Measurements from ENCODE around the gene DLGAP4. TPM values are rescaled to one million over a fixed set of nuclear protein-coding genes. Genes with fewer than 3 reads are reported as not detected.

The DLGAP4 gene
- total RNA-seq, 1 donor from 2014 or later = 38.1 TPM

- intact Hi-C loops (cut with micrococcal nuclease) = no loop called here
- DNase-seq (no peak), ATAC-seq (no peak)
These were observed 125.5 kb downstream of the DLGAP4 start for GRCh38 chr20:36431604-36432003.

GRCh38 chr20:36432096-36432495 lies 126.0 kb downstream of the DLGAP4 start:
- no peak for ATAC-seq
- no peak for DNase-seq
- intact Hi-C loops (cut with micrococcal nuclease) = no loop called here

GRCh38 chr20:36434383-36434782 lies 128.2 kb downstream of the DLGAP4 start:
- ATAC-seq (no peak), DNase-seq (no peak)
- intact Hi-C loops (cut with micrococcal nuclease) = no loop called here

GRCh38 chr20:36435124-36435523 lies 129.0 kb downstream of the DLGAP4 start:
- intact Hi-C loops (cut with micrococcal nuclease) = no loop called here
- no peak for ATAC-seq
- no peak for DNase-seq

- ATAC-seq (peak; percentile 72), DNase-seq (peak; percentile 81)
- intact Hi-C loops (cut with micrococcal nuclease) = no loop called here
These were observed 129.7 kb downstream of the DLGAP4 start for GRCh38 chr20:36435592-36436541.

GRCh38 chr20:36439040-36439730 lies 133.0 kb downstream of the DLGAP4 start:
- intact Hi-C loops (cut with micrococcal nuclease) = no loop called here
- ATAC-seq (peak; percentile 66), DNase-seq (peak; percentile 75)

- DNase-seq (no peak), ATAC-seq (no peak)
- intact Hi-C loops (cut with micrococcal nuclease) = no loop called here
These were observed 133.6 kb downstream of the DLGAP4 start for GRCh38 chr20:36439731-36440072.

GRCh38 chr20:36440370-36441026 lies 134.4 kb downstream of the DLGAP4 start:
- DNase-seq (peak; percentile 17), ATAC-seq (no peak)
- intact Hi-C loops (cut with micrococcal nuclease) = no loop called here

GRCh38 chr20:36441027-36441414 lies 134.9 kb downstream of the DLGAP4 start:
- intact Hi-C loops (cut with micrococcal nuclease) = no loop called here
- ATAC-seq (no peak), DNase-seq (no peak)

GRCh38 chr20:36441416-36441815 lies 135.3 kb downstream of the DLGAP4 start:
- intact Hi-C loops (cut with micrococcal nuclease) = no loop called here
- no peak for ATAC-seq
- DNase-seq = no peak

- no peak for DNase-seq
- ATAC-seq = no peak
- intact Hi-C loops (cut with micrococcal nuclease) = no loop called here
These were observed 139.7 kb downstream of the DLGAP4 start for GRCh38 chr20:36445847-36446246.

GRCh38 chr20:36446557-36446956 lies 140.4 kb downstream of the DLGAP4 start:
- intact Hi-C loops (cut with micrococcal nuclease) = no loop called here
- DNase-seq (no peak), ATAC-seq (no peak)

- no peak for DNase-seq
- intact Hi-C loops (cut with micrococcal nuclease) = no loop called here
- ATAC-seq = no peak
These were observed 141.0 kb downstream of the DLGAP4 start for GRCh38 chr20:36447101-36447500.

GRCh38 chr20:36449663-36450062 lies 143.5 kb downstream of the DLGAP4 start:
- ATAC-seq (no peak), DNase-seq (no peak)
- intact Hi-C loops (cut with micrococcal nuclease) = no loop called here

GRCh38 chr20:36454332-36454697 lies 148.2 kb downstream of the DLGAP4 start:
- ATAC-seq = no peak
- intact Hi-C loops (cut with micrococcal nuclease) = no loop called here
- no peak for DNase-seq

GRCh38 chr20:36454698-36455427 lies 148.7 kb downstream of the DLGAP4 start:
- ATAC-seq (peak; percentile 86), DNase-seq (peak; percentile 55)
- intact Hi-C loops (cut with micrococcal nuclease) = no loop called here

GRCh38 chr20:36455972-36456625 lies 150.0 kb downstream of the DLGAP4 start:
- intact Hi-C loops (cut with micrococcal nuclease) = no loop called here
- no peak for DNase-seq
- ATAC-seq = no peak

GRCh38 chr20:36460648-36461599 lies 154.8 kb downstream of the DLGAP4 start:
- intact Hi-C loops (cut with micrococcal nuclease) = no loop called here
- DNase-seq (peak; percentile 97), ATAC-seq (peak; percentile 72)
